Caki2 (cell line): ENCODE data around the gene NDUFS8. TPM values are rescaled to one million over a fixed set of nuclear protein-coding genes. Genes with fewer than 3 reads are reported as not detected.

Source experiments
- DNase-seq: peaks from one replicate; pipeline ENCODE4 v3.0.0-alpha.2; 2015; ENCODE audit warnings: low read depth
- in situ Hi-C: cut with HindIII; loops from 2 replicates; pipeline ENCODE4 v1.10.0; 2016; ENCODE audit warnings: low sequenced_read_pairs, low pct_unique_long_range_greater_than_20kb, mixed read lengths
- total RNA-seq: library from RNA; depleted of rRNA; stranded (reverse); fragments of >200 nt; shearing (Covaris generic); gene quantifications from 2 replicates; pipeline ENCODE4 v1.2.3, GENCODE V29; 2014; ENCODE audit warnings: low replicate concordance

Gene NDUFS8
- total RNA-seq, 1 experiment from 2014 or later, result 129 TPM

- no peak for DNase-seq
- in situ Hi-C loops, result no loop called here
Observed at GRCh38 chr11:67999704-68000103, 30.8 kb upstream of the NDUFS8 start.

- in situ Hi-C loops, result no loop called here
- DNase-seq, result no peak
Observed at GRCh38 chr11:68002575-68002937, 27.9 kb upstream of the NDUFS8 start.

DNA sequence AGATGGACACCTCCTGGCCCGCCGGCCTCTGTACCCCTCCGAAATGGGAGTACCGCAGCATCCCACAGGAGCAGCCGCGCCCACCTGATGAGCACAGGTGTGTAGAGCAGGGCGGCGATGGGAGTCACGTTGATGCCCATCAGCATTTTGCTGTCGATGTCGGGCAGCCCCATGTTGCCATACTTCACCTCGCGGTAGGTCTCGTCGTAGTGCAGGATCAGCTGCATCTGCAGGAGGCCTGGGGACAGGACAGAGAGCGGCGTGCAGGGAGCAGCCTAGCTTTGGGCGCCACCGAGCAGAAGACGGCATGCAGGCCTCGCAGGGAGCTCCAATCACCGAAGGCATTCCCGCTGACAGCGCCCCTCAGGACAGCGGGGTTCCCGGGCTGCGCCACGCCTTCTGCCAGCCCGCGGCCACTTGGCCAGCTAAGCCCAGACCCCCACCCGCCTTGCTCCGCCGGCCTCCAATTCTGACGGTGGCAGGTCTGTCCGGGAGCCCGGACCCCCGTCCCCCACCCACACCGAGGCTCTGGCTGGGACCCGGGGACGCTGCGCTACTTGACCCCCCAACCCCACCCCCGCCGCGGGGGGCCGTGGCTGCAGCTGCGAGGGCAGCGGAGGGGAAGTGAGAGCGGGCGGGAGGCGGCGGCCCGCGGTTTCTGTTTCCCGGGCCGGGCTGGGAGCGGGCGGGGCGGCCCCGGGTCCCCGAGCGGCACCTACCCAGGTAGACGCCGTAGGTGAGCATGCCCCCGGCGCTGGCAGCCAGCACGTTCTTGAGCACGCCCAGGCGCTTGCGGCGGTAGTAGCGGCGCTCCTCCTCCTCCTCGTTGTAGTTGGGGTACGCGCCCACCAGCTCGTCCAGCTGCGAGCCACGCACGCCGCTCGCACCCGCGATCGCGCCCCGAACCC lies 27.3 kb upstream of the NDUFS8 start:
- in situ Hi-C loops, result no loop called here
- no peak for DNase-seq

DNA sequence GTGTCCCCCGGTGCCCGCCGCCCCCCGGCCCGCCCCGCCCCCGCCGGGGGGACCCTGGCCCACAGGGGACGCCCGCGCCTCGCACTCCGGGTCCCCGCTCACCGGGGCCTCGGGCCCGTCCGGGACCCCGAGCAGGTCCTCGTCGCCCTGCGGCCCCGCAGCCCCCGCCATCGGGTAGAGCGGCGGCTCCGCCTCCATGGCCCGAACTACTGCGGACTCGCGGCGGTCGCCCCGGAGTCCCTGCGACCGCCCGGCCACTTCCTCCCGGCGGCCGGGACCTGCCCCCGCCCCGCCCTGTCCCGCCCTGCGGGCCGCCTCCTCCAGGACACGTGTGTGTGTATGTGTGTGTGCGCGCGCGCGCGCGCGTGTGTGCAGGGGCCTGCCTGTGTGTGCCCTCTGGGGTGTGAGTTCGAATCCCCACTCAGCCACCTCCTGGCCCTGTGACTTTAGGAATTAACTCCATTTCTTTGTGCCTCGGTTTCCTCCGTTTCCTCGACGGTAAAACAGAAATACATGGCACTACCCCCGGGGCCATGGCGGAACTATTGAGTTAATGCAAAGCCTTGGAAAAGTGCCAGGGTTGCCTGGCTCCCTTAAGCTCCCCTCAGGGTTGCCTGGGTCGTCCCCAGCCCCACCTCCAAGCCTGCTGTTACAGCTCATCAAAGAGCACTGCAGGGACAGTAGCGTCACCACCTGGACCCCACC lies 26.5 kb upstream of the NDUFS8 start, which contains the start of gene UNC93B1:
UNC93B1 (minus strand) TSS at position 252 of the 705 bp plus-strand sequence; CDS start at position 198, 54 bp downstream.
- in situ Hi-C loops, result no loop called here
- peak; percentile 69 for DNase-seq

DNA sequence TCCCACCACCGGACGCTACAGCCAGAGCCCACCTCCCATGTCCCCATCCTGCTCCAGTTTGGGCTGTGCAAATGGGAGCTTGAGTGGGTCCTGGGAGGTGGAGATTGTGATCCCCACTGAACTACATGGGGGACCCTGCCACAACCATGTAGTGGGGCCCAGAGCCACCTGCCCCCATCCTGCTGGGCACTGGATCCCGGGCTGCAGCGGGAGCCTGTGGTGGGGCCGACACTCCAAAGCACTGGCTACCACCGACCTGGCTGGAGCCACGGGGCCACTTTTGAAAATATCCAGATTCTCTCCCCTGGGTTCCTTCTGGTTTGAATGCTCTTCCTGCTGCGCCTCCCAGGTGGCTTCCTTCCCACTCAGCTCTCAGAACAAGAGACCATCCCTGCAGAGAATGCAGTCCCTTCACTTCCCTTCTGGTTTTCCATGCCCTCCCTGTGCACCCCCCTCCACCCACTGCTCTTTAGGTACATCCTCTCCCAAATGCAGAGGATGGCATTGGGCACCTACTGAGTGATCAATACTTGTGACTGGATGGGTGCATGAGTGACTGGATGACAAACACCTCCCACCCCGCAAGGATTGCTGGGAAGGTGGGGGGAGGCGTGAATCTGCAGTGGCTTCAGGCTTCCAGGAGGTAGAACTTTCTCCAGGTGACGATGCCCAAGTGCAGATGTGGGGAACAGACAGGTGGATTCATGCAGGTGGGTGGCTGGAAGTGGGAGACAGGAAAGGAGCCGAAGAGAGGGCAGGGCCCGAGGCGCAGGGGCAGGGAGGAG lies 25.7 kb upstream of the NDUFS8 start:
- DNase-seq, result no peak
- in situ Hi-C loops, result no loop called here

- in situ Hi-C loops, result no loop called here
- no peak for DNase-seq
Observed at GRCh38 chr11:68006606-68007166, 23.8 kb upstream of the NDUFS8 start.

GRCh38 chr11:68007498-68008380 lies 22.7 kb upstream of the NDUFS8 start:
- no peak for DNase-seq
- in situ Hi-C loops, result no loop called here

GRCh38 chr11:68008381-68009337 lies 21.8 kb upstream of the NDUFS8 start:
- DNase-seq, result peak; percentile 63
- in situ Hi-C loops, result no loop called here

- in situ Hi-C loops, result no loop called here
- DNase-seq, result peak; percentile 86
Observed at GRCh38 chr11:68009391-68010089, 20.9 kb upstream of the NDUFS8 start.

DNA sequence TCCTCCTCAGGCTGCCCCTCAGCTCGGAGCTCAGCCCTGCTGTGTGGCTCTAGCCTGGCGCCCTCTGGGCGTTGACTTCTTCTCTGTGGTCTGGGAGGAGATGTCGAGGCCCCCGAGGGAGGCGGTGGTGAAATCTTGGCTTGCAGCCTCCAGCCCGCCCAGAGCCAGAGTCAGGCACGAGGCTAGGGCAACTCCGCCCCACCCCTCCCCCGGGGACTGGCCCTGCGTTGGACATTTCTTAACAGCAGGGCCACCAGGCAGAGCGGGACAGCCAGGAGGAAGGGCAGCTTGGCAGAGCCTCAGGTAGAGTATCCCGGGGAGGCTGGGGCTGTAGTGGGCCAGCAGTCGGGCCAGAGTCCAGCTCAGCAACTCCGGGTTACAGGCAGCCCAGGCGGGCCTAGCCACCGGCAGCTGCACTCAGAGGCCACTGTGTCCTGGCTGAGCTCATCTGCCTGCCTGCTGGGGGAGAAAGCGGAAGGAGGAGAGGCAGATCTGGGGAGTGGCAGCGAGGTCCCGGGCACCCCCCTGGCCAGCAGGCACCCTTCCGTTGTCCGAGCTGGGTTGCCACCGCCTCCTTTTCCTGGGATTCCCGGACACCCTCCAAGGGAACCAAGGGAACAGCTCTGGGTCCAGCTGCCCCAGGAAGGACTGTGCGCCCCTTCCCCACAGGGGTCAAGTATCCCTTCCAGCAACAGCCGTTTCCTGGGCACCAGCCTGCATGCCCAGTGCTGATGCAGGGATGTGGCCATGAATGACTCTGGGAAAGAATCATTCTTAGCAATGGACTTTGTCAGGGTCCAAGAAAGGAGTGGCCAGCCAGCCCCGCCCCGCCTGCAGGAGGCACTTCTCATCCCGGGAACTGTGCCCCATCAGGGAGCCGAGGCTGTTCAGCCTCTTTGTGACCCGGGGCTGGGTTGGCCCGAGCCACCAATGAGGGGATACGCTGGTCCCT lies 20.1 kb upstream of the NDUFS8 start, which contains the start of gene ALDH3B1:
ALDH3B1 (plus strand) TSS at position 238 of the 952 bp plus-strand sequence. CDS start 4,971 bp downstream, outside the sequence.
- in situ Hi-C loops, result no loop called here
- DNase-seq, result peak; percentile 95

GRCh38 chr11:68011051-68011943 lies 19.2 kb upstream of the NDUFS8 start:
- DNase-seq, result no peak
- in situ Hi-C loops, result no loop called here

GRCh38 chr11:68012044-68012842 lies 18.2 kb upstream of the NDUFS8 start:
- in situ Hi-C loops, result no loop called here
- peak; percentile 65 for DNase-seq
